HuH-7.5 (cell line): ENCODE data around the gene SPIRE1.
A peak's percentile ranks its signal among the peaks of the same experiment; 100 is the strongest.
"Not testable (repeated sequence)": the region's sequence is repeated elsewhere in the genome, so short reads cannot be mapped to it uniquely, and the experiment has no call there.

ENCODE experiments used
- DNase-seq: peaks from one replicate; pipeline ENCODE4 v3.0.0; 2011; ENCODE audit warnings: low spot score

SPIRE1 gene

DNA sequence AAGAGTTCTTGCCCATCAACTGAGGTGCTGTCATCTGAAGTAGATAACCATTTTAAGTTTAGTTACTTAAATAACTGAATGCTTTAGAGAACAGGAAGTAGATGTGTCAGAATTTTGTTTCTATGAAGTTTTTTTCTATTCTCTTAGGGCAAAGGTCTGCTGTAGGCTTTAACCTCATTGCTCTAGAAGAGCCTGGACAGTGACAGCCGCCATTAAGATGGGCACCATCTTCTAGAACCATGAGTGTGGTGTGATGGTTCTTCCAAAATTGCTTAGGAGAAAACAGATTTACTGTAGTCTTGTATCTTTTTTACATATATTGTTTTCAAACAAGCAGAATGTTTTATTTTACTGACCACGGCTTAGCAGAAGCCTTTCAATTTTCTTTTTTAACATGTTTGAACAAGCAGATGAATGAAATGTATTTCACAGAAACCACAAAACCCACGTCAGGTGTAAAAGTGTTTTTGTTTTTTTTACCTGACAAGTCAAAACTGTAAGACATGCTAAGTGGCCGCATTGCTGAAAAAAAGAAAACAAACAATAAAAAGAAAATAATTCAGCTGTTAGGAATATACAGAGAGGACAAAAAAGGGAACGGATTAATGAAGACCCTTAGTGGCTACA lies 172.3 kb downstream of the SPIRE1 start:
- DNase-seq, result no peak

GRCh38 chr18:12481915-12482314 lies 176.0 kb downstream of the SPIRE1 start:
- DNase-seq, result not testable (repeated sequence)

DNA sequence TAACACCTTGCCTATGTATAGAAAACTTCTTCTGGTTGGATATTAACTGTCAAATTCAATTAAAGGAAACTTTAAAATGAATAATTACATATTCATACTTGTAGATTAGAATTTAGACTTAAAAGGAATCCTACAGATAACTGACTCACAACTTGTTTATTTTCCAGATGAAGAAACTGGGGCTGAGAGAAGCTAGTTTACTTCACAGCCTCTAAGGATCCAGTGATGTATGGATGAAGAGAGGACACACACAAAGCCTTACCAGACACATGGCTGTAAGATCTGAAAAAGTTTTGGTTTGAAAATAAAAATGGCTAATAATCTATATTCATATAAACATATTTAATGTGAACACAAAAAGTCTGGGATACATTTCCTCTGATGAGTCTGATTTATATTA lies 177.9 kb downstream of the SPIRE1 start:
- no peak for DNase-seq

GRCh38 chr18:12479536-12479935 lies 178.4 kb downstream of the SPIRE1 start:
- DNase-seq, result no peak

GRCh38 chr18:12478269-12479047 lies 179.4 kb downstream of the SPIRE1 start:
- DNase-seq, result no peak

DNA sequence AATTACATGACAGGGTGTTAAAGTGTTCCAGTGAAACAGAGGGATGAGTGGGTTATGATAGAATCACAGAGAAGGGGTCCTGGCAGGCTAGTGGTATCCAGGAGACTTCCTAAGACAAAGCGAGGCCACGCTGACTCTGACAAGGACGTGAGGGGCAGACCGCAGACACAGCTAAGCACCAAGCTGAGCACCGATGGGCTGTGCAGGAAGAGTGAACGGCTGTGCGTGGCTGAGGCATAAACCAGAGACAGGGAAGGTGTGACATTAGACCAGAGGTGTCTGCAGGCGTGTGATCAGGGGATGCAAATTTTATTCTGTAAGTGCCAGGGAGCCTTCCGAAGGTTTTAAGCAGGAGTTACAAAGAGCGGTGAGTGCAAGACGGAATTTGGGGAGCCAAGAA lies 180.3 kb downstream of the SPIRE1 start:
- DNase-seq, result no peak

GRCh38 chr18:12476955-12477354 lies 181.0 kb downstream of the SPIRE1 start:
- DNase-seq, result no peak

GRCh38 chr18:12474876-12475275 lies 183.0 kb downstream of the SPIRE1 start:
- no peak for DNase-seq

- DNase-seq, result no peak
These were observed 183.8 kb downstream of the SPIRE1 start for GRCh38 chr18:12474146-12474545.

- DNase-seq, result no peak
These were observed 187.4 kb downstream of the SPIRE1 start for GRCh38 chr18:12470382-12471075.

DNA sequence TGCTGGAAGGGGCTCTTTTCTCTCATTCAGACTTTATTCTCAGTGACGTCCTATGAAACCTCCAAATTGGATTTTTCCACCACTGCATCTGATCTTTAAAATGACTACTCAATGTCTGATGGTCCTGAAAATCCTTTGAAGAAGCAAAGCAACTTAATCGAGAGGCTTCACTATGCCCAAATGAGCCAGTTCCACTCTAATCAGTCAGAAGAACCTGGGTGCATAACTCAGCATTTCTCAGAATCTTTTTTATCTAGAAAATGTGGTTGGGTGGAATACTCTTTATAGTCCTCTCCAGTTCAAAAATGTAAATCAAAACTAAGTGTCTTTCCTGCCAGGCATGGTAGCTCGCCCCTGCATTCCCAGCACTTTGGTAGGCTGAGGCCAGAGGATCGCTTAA lies 189.5 kb downstream of the SPIRE1 start:
- DNase-seq, result no peak

- no peak for DNase-seq
These were observed 193.2 kb downstream of the SPIRE1 start for GRCh38 chr18:12464731-12465130.

GRCh38 chr18:12463191-12463590 lies 194.7 kb downstream of the SPIRE1 start:
- DNase-seq, result no peak

GRCh38 chr18:12462242-12462641 lies 195.7 kb downstream of the SPIRE1 start:
- DNase-seq, result no peak

DNA sequence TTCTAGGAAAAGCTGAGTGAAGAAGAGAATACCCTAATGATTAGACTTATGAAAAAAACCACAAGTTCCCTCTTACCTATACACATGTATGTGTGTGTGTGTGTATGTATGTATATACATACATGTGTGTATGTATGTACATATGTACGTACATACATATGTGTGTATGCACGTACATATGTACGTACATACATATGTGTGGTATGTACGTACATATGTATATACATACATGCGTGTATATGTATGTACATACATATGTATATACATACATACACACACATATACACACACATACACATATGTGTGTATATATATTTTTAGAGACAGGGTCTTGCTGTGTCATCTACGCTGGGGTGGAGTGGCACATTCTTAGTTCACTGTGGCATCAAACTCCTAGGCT lies 196.6 kb downstream of the SPIRE1 start:
- DNase-seq, result no peak

DNA sequence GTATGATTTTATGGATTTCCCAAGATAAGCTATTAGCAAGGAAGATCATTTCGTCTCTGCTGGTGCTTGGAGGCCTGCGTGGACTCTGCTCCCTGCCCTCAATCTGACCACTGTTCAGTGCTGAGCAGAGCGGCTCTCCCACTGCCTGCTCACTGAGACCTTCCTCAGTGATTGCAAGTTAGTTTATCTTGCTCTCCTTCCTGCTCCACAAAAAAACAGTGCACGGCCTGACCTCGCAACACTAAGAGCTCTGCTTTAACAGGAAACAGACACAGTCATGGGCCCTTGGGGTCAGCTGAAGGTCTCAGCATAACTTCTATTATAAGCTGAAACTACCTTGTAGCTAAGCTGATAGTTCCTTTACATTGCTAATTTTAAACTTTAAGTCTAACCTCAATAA lies 197.0 kb downstream of the SPIRE1 start:
- DNase-seq, result peak; percentile 40

DNA sequence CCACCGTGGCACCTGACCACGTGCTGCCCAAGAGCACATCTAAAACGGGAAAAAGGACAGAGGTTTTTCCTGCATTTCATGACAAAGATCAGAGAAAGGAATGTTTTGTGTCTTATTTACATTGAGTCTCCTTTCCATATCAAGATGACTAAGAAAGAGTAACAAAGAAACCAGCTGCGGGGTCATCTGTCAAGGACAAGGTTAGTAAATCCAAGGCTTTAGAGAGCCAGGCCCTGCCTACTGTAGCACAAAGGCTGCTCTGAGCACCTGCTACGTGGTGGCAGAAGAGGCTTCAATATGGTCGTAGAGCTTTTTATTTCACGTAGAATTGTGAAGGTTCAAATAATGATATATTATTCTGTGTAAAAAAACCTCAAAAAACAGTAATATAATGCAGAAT lies 199.1 kb downstream of the SPIRE1 start:
- DNase-seq, result no peak

DNA sequence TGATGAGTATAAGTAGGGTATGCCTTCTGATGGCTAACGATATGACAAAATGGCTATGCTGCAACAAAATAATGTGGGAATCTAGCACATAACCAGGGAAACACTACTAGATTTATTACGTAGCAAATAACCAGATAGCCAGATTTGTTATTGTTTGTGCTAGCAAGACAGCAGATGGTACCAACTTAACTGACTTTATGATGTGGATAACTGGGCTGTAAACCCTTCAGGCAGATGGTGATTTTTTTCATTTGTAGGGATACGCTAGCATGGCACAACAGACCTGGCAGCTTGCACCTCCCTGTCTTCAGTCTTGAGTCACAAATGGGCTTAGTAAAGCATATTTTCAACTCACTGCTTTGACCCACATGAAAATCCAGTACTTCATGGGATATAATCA lies 201.5 kb downstream of the SPIRE1 start:
- DNase-seq, result no peak

- no peak for DNase-seq
These were observed 202.4 kb downstream of the SPIRE1 start for GRCh38 chr18:12455496-12455895.

GRCh38 chr18:12452784-12453183 lies 205.1 kb downstream of the SPIRE1 start:
- no peak for DNase-seq

GRCh38 chr18:12451428-12451827 lies 206.5 kb downstream of the SPIRE1 start:
- no peak for DNase-seq

- no peak for DNase-seq
These were observed 208.7 kb downstream of the SPIRE1 start for GRCh38 chr18:12449051-12449785.

DNA sequence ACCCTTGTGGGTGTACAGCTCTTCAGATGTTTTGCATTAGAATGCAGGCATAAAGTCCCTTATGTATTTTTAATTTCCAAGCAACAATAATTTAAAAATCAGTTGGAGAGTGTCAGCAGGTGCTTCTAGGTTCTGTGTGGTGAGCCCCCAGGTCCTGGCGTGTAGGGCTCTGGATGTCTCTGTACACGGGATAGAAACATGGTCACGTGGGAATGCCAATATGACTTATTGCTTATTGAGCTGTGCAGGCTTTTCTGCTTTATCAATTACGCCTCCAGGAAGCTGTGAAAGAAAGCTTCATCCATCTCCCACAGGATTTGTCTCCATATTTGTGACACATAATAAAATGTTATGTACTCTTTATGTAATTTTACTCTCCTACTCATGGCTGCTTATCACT lies 212.4 kb downstream of the SPIRE1 start:
- no peak for DNase-seq
